RWPE1 (cell line): Measurements from ENCODE around the gene RAB8B.

Source experiments
- CTCF ChIA-PET: fragments of 350-600 bp; sonication (Branson Sonifier 250); formaldehyde crosslinking; extraction: SDS; loops from one replicate; lab custom pipeline; 2021; lab: Yijun Ruan, JAX
- POLR2A ChIA-PET: fragments of 400-600 bp; formaldehyde crosslinking; extraction: SDS; loops from one replicate; lab custom pipeline; 2020; ENCODE audit warnings: antibody characterized with exemption; ENCODE audit not compliant: low non-redundant PET; lab: Yijun Ruan, JAX
- DNase-seq: peaks from one replicate; pipeline ENCODE4 v3.0.0; 2012; ENCODE audit warnings: low spot score
- H3K27ac ChIP-seq: fragments of 450-650 bp; 2 replicates; pipeline ENCODE4 v1.5.1; 2017
- CTCF ChIP-seq: fragments of 450-650 bp; conservative IDR thresholded peaks from 2 replicates; pipeline ENCODE4 v1.5.1; 2017; ENCODE audit warnings: low read depth, mild to moderate bottlenecking

Gene RAB8B

GRCh38 chr15:63292241-63292640, 102.8 kb downstream of the RAB8B start:
- ChIA-PET CTCF (interaction anchor here (0.9 to 1.1 kb wide), 3 partner anchors 111 to 352 kb away, joined by 3 read pairs; partner anchors contain the start of gene USP3), POLR2A (interaction anchor here (0.5 kb wide), 1 partner anchor 14 kb away, joined by 3 read pairs; no protein-coding TSS in a partner anchor)
- TF ChIP-seq CTCF: no peak
- no peak overlapping the region for H3K27ac ChIP-seq
- no peak for DNase-seq

DNA sequence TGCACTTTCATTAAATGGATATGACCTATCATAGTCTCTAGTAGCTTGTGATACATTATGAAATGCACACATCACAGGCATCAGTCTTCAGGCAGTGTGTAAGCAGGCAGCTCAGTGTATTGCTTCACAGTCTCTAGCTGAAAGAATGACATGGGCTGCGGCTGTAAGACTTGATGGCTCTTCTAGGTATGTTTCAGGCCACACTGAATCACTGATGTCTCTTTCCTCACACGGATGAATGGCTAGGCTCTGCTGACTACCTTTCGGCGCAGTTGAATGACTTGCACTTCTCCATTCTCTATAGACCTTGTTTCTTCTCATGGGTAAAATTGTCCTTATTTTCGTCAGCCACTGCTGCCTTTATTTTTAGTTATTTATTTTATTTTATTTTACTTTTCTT, 103.4 kb downstream of the RAB8B start:
- POLR2A ChIA-PET: no interaction called here
- no peak for DNase-seq
- no peak overlapping the region for H3K27ac ChIP-seq
- no peak for TF ChIP-seq CTCF
- CTCF ChIA-PET: interaction anchor here (0.9 to 1.1 kb wide), 2 partner anchors 110 to 353 kb away, joined by 3 read pairs; no protein-coding TSS in a partner anchor

DNA sequence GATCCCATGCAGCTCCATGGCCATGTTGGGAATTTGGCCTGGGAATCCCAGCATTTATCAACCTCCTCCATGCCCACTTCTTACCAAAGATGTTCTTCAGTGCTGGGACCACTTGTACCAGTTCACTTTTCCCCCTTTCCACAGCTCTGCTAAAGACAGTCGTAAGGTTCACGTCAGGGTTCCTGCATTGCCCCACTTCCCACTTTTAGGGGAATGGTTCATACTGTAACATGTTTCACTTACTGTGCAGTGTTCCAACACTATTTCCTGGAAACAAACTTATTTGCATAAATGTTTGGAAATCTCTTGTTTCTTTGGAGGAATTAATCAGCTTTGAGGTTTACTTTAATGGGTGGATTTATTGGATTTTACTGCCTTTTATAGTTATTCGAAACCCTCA, 105.0 kb downstream of the RAB8B start:
- no peak for DNase-seq
- H3K27ac ChIP-seq: no peak overlapping the region
- CTCF ChIA-PET: interaction anchor here (1.1 kb wide), 1 partner anchor 108 kb away, joined by 5 read pairs; no protein-coding TSS in a partner anchor
- POLR2A ChIA-PET: no interaction called here
- no peak for TF ChIP-seq CTCF

- no peak for TF ChIP-seq CTCF
- CTCF ChIA-PET: interaction anchor here (1.1 kb wide), 1 partner anchor 107 kb away, joined by 5 read pairs; no protein-coding TSS in a partner anchor
- H3K27ac ChIP-seq: no peak overlapping the region
- POLR2A ChIA-PET: no interaction called here
- DNase-seq: no peak
Observed at GRCh38 chr15:63295341-63295740, 105.9 kb downstream of the RAB8B start.

DNA sequence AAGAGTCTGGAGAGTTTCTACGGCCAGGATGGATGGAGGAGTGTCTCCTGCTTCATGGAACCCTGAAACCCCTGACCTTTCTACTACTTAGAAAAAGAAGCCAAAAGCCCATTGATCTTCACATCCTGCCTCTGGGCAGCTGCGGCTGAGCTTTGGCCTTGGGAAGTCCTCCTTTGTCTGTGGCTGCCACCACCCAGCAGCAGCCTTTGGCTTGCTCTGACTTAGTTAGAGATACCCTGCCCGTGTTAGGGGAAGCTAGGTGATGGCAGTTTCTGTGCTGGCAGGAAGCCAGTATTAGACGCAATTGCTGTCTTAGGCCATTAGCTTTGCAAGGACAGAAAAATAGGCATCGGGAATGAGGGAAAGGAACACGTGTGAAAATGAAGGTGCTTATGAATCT, 106.8 kb downstream of the RAB8B start:
- ChIA-PET POLR2A (no interaction called here), CTCF (no interaction called here)
- TF ChIP-seq CTCF: no peak
- no peak for DNase-seq
- no peak overlapping the region for H3K27ac ChIP-seq

- DNase-seq: no peak
- CTCF ChIA-PET: interaction anchor here (0.7 kb wide), 1 partner anchor 1971 kb away, joined by 3 read pairs; no protein-coding TSS in a partner anchor
- no peak overlapping the region for H3K27ac ChIP-seq
- POLR2A ChIA-PET: no interaction called here
- TF ChIP-seq CTCF: no peak
Observed at GRCh38 chr15:63299943-63300575, 110.7 kb downstream of the RAB8B start.
